Activated CD4-positive, alpha-beta T cell treated with anti-CD3 and anti-CD28 coated beads, Interleukin-2, amount 10 ng/mL, durations not matched to agents 24 days and 14 days (primary cell): Measurements from ENCODE around the gene MSGN1. TPM values are rescaled to one million over a fixed set of nuclear protein-coding genes. Genes with fewer than 3 reads are reported as not detected.

ENCODE experiments used
- DNase-seq: peaks from one replicate; pipeline ENCODE4 v3.0.0; 2022
- H3K27ac Mint-ChIP-seq: one replicate; pipeline ENCODE4 v1.8.0; 2022; ENCODE audit warnings: mild to moderate bottlenecking, mixed read lengths
- H3K27me3 Mint-ChIP-seq: one replicate; pipeline ENCODE4 v1.8.0; 2022; ENCODE audit warnings: mixed read lengths
- H3K36me3 Mint-ChIP-seq: one replicate; pipeline ENCODE4 v1.8.0; 2022; ENCODE audit warnings: low read depth, mild to moderate bottlenecking, mixed read lengths
- H3K4me1 Mint-ChIP-seq: one replicate; pipeline ENCODE4 v1.8.0; 2021; ENCODE audit warnings: mixed read lengths
- H3K4me3 Mint-ChIP-seq: one replicate; pipeline ENCODE4 v1.8.0; 2022; ENCODE audit warnings: mild to moderate bottlenecking, moderate library complexity, mixed read lengths
- H3K9me3 Mint-ChIP-seq: one replicate; pipeline ENCODE4 v1.8.0; 2021; ENCODE audit warnings: mixed read lengths
- intact Hi-C: fragments of 100-400 bp; cut with micrococcal nuclease; formaldehyde crosslinking; loops from one replicate; pipeline ENCODE4 v1.15.1; 2023
- total RNA-seq: library from RNA; stranded (reverse); gene quantifications from 2 replicates; pipeline ENCODE4 v1.2.3, GENCODE V29; 2022

MSGN1 gene
- total RNA-seq, 1 donor from 2014 or later = not detected

DNA sequence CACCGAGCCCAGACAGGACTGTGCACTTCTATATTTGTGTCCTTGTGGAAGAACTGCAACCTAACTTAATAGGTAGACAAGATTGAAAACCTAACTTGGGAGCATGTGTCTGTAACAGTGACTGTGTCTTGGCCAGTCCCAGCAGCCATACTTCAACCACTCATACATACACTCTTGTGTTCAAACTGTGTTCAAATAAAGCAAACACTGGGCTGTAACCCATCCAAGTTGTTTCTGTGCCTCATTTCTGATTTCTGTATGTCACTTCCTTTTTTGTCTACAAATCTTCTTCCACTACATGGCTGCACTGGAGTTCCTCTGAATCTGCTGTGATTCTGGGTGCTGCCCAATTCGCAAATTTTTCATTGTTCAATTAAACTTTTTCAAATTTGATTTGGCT lies 31.0 kb downstream of the MSGN1 start:
- peaks cover 9% of the 10 kb centered on the region for H3K27me3 Mint-ChIP-seq
- intact Hi-C loops = no loop called here
- no peak for DNase-seq
- no peaks in the 10 kb centered on the region for H3K4me1 Mint-ChIP-seq
- H3K36me3 Mint-ChIP-seq = no peaks in the 10 kb centered on the region
- H3K4me3 Mint-ChIP-seq = no peak overlapping the region
- no peak overlapping the region for H3K27ac Mint-ChIP-seq
- H3K9me3 Mint-ChIP-seq = no peaks in the 10 kb centered on the region

DNA sequence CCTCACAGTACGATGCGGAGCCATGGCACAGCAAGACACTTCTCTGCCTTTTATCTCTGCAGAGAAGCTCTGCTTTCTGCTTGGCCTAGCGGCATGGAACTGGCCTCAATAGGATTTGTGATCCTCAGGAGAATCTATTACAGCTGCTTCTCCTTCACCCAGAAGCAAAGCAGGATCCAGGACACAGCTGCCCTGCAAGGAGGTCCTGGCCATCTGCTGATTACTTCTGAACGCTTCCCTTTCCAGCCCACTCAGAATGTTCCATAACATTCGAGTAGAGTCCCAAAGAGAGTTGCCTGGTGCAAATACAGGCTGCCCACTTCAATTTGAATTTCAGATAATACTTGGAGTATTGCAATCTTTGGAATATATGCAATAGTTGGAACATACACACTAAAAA lies 33.0 kb downstream of the MSGN1 start:
- Mint-ChIP-seq H3K4me1 (no peaks in the 10 kb centered on the region), H3K27me3 (peaks cover 1% of the 10 kb centered on the region), H3K9me3 (no peaks in the 10 kb centered on the region), H3K36me3 (no peaks in the 10 kb centered on the region), H3K4me3 (no peak overlapping the region), H3K27ac (no peak overlapping the region)
- no peak for DNase-seq
- intact Hi-C loops = no loop called here

GRCh38 chr2:17850151-17850550 lies 33.9 kb downstream of the MSGN1 start:
- no peak overlapping the region for H3K27ac Mint-ChIP-seq
- no peaks in the 10 kb centered on the region for H3K9me3 Mint-ChIP-seq
- no peaks in the 10 kb centered on the region for H3K4me1 Mint-ChIP-seq
- no peaks in the 10 kb centered on the region for H3K36me3 Mint-ChIP-seq
- no peak for DNase-seq
- no peak overlapping the region for H3K4me3 Mint-ChIP-seq
- intact Hi-C loops = loop anchor here (2.0 to 5.0 kb wide), 3 partner anchors 299 to 527 kb away; no protein-coding TSS in a partner anchor
- H3K27me3 Mint-ChIP-seq = peaks cover 6% of the 10 kb centered on the region

- no peaks in the 10 kb centered on the region for H3K36me3 Mint-ChIP-seq
- H3K9me3 Mint-ChIP-seq = no peaks in the 10 kb centered on the region
- peak; percentile 75 for DNase-seq
- intact Hi-C loops = loop anchor here (2.0 to 5.0 kb wide), 3 partner anchors 297 to 525 kb away; no protein-coding TSS in a partner anchor
- H3K27me3 Mint-ChIP-seq = peaks cover 14% of the 10 kb centered on the region
- H3K27ac Mint-ChIP-seq = no peak overlapping the region
- no peaks in the 10 kb centered on the region for H3K4me1 Mint-ChIP-seq
- no peak overlapping the region for H3K4me3 Mint-ChIP-seq
Measured at GRCh38 chr2:17851731-17852585, 35.7 kb downstream of the MSGN1 start.

- Mint-ChIP-seq H3K27me3 (peaks cover 26% of the 10 kb centered on the region), H3K27ac (no peak overlapping the region)
- no peak for DNase-seq
Measured at GRCh38 chr2:17853799-17854198, 37.5 kb downstream of the MSGN1 start.

DNA sequence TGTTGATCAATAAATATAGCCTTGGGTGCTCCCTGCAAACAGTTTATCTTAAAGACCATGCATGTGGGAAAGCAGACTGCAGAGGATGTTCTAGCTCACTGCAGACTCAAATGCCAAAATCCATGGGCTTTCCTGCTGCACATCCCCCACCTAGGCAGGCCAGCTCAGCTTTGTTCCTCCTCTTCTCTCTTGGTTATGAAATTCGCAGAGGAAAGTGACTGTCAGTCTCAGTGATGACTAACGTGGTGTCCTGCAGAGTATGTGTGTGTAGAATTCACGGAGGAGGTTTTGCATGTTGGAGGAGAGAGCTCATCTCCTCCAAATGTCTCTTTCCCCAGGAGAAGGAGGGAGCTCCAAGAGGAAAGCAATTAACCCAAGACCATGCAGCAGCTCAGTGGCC lies 40.8 kb downstream of the MSGN1 start:
- H3K4me1 Mint-ChIP-seq = no peaks in the 10 kb centered on the region
- no peaks in the 10 kb centered on the region for H3K9me3 Mint-ChIP-seq
- peaks cover 29% of the 10 kb centered on the region for H3K27me3 Mint-ChIP-seq
- no peak for DNase-seq
- intact Hi-C loops = no loop called here
- no peak overlapping the region for H3K27ac Mint-ChIP-seq
- no peak overlapping the region for H3K4me3 Mint-ChIP-seq
- H3K36me3 Mint-ChIP-seq = no peaks in the 10 kb centered on the region

More at GRCh38 chr2:17853799-17854198, 37.5 kb downstream of the MSGN1 start:
- no peaks in the 10 kb centered on the region for H3K9me3 Mint-ChIP-seq
- H3K36me3 Mint-ChIP-seq = no peaks in the 10 kb centered on the region
- H3K4me3 Mint-ChIP-seq = no peak overlapping the region
- no peaks in the 10 kb centered on the region for H3K4me1 Mint-ChIP-seq
- intact Hi-C loops = loop anchor here (5.0 kb wide), 1 partner anchor 524 kb away; no protein-coding TSS in a partner anchor

GRCh38 chr2:17858064-17858463 lies 41.8 kb downstream of the MSGN1 start:
- H3K9me3 Mint-ChIP-seq = no peaks in the 10 kb centered on the region
- intact Hi-C loops = no loop called here
- H3K4me3 Mint-ChIP-seq = no peak overlapping the region
- DNase-seq = no peak
- peaks cover 29% of the 10 kb centered on the region for H3K27me3 Mint-ChIP-seq
- no peaks in the 10 kb centered on the region for H3K36me3 Mint-ChIP-seq
- H3K27ac Mint-ChIP-seq = no peak overlapping the region
- no peaks in the 10 kb centered on the region for H3K4me1 Mint-ChIP-seq

DNA sequence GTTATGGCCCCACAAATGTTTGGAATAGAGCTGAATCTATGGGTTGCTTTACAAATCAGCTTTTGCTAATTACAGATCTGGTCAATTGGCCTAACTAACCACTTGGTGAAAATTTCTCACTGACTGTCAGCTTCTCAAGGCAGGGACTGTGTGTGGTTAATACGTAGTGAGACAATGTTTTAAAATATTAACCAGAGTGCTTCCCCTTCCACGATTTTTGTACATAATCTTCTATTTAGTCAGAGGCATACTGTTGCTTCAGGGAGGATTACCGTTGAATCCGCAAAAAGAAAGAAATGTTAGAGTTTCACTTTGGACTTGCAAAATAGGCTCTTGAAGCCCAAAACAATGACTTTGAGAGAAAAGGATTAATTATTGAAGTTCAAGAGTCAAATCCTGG lies 47.3 kb downstream of the MSGN1 start:
- H3K4me3 Mint-ChIP-seq = no peak overlapping the region
- H3K27me3 Mint-ChIP-seq = peaks cover 6% of the 10 kb centered on the region
- H3K27ac Mint-ChIP-seq = no peak overlapping the region
- no peaks in the 10 kb centered on the region for H3K9me3 Mint-ChIP-seq
- intact Hi-C loops = no loop called here
- no peaks in the 10 kb centered on the region for H3K36me3 Mint-ChIP-seq
- no peaks in the 10 kb centered on the region for H3K4me1 Mint-ChIP-seq
- no peak for DNase-seq

DNA sequence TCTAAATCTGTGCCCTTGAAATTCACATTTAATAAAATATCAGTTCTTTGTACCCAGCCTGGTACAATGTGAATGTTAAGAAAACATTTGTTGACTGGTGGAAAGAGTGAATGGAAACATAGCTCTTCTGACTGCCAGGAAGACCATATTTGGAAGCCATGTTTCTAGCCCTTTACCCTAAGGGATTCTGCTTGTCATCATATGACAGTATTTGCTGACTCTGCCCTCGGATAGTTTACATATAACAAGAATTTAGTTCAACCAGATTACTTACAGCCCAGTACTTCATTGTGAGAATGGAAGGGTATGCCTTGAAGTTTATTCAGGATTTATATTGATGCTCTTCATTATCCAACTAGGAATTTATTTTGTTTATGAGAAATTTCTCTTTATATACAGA lies 48.4 kb downstream of the MSGN1 start:
- intact Hi-C loops = no loop called here
- no peak for DNase-seq
- Mint-ChIP-seq H3K27ac (no peak overlapping the region), H3K4me1 (no peaks in the 10 kb centered on the region), H3K4me3 (no peak overlapping the region), H3K36me3 (no peaks in the 10 kb centered on the region), H3K9me3 (no peaks in the 10 kb centered on the region), H3K27me3 (peaks cover 2% of the 10 kb centered on the region)

- intact Hi-C loops = no loop called here
- Mint-ChIP-seq H3K27me3 (no peaks in the 10 kb centered on the region), H3K36me3 (no peaks in the 10 kb centered on the region), H3K4me1 (no peaks in the 10 kb centered on the region), H3K9me3 (no peaks in the 10 kb centered on the region), H3K4me3 (no peak overlapping the region), H3K27ac (no peak overlapping the region)
- DNase-seq = no peak
Measured at GRCh38 chr2:17867133-17867532, 50.9 kb downstream of the MSGN1 start.

Other genes starting within 250 kb of the MSGN1 start
- 31.4 and 34.9 TPM in 2 replicates for gene SMC6, start 62.6 kb upstream of the MSGN1 start, total RNA-seq
- 26.4 and 30.9 TPM in 2 replicates for gene GEN1, start 62.3 kb upstream of the MSGN1 start, total RNA-seq
- not detected in 2 replicates for gene KCNS3, start 62.2 kb downstream of the MSGN1 start, total RNA-seq